Left lung (tissue), 10 donors: ENCODE measurements around the gene SIRT3. TPM values are rescaled to one million over a fixed set of nuclear protein-coding genes. Genes with fewer than 3 reads are reported as not detected.

Source experiments
- ATAC-seq: fragments of 200-7000 bp; cut with Tn5 transposase; one replicate; pipeline ENCODE4 v1.9.1; 2020; ENCODE audit warnings: moderate library complexity
- DNase-seq, 4 donors: peaks; one replicate each; pipeline ENCODE4 v3.0.0-alpha.2; 2013 to 2020
- H3K27ac ChIP-seq, 2 donors: fragments of 200-600 bp; sonication (generic) in 1 of 2; one replicate each; pipeline versions ENCODE4 v1.5.0 to v1.8.0; 2020 to 2021
- H3K27me3 ChIP-seq, 2 donors: fragments of 200-600 bp; sonication (generic) in 1 of 2; one replicate each; pipeline versions ENCODE4 v1.5.0 to v1.8.0; 2020 to 2021
- H3K36me3 ChIP-seq, 2 donors: fragments of 200-600 bp; sonication (generic) in 1 of 2; one replicate each; pipeline versions ENCODE4 v1.5.0 to v1.8.0; 2020 to 2021
- H3K4me1 ChIP-seq, 2 donors: fragments of 200-600 bp; one replicate each; pipeline ENCODE4 v1.8.0; 2021
- H3K4me3 ChIP-seq, 2 donors: fragments of 200-600 bp; sonication (generic) in 1 of 2; one replicate each; pipeline versions ENCODE4 v1.5.0 to v1.8.0; 2020 to 2021; ENCODE audit warnings: mild to moderate bottlenecking in 1 of 2
- H3K9me3 ChIP-seq, 2 donors: fragments of 200-600 bp; sonication (generic) in 1 of 2; one replicate each; pipeline versions ENCODE4 v1.5.0 to v1.8.0; 2020 to 2021
- intact Hi-C, 2 donors: fragments of 100-400 bp; cut with DNase I; formaldehyde crosslinking; loops; one replicate each; pipeline versions ENCODE4 v1.11.2 to v1.14.2; 2022
- polyA plus RNA-seq, 6 donors: library from polyadenylated mRNA; unstranded; fragments of 120-200 nt; gene quantifications; one replicate each; pipeline ENCODE4 v1.2.1, GENCODE V29; 2013; ENCODE audit not compliant: insufficient read length in 6 of 6
- total RNA-seq, 2 donors: library from RNA; stranded (reverse); fragmentation: NEBNext Ultra II Directional; extraction: Animal tissue kit (Norgen Biotek cat#: 25700); gene quantifications; one replicate each; pipeline ENCODE4 v1.2.1, GENCODE V29; 2021
- TF ChIP-seq, protein P1 (sequence below), 2 donors: fragments of 200-600 bp; sonication (generic) in 1 of 2; IDR thresholded peaks; one replicate each; pipeline versions ENCODE4 v1.5.0 to v1.8.0; 2021; ENCODE audit warnings: antibody characterized with exemption in 2 of 2
- donor health status: DM: no; HTN: yes; CAD: no.
- donor health status: DM: no; HTN: no; CAD: no.

The SIRT3 gene
- total and polyA plus RNA-seq, 8 donors: 13.5 to 36.6 (median 29.8) TPM

- H3K9me3 ChIP-seq: no peaks in the 10 kb centered on the region
- no peak overlapping the region for H3K4me3 ChIP-seq
- H3K4me1 ChIP-seq: peaks cover 10 to 17% of the 10 kb centered on the region in 2 donors
- intact Hi-C loops: no loop called here
- no peak overlapping the region for H3K27ac ChIP-seq
- DNase-seq: no peak
- H3K36me3 ChIP-seq: no peaks in the 10 kb centered on the region
- no peaks in the 10 kb centered on the region for H3K27me3 ChIP-seq
- ATAC-seq: no peak
- TF ChIP-seq, protein P1, sequence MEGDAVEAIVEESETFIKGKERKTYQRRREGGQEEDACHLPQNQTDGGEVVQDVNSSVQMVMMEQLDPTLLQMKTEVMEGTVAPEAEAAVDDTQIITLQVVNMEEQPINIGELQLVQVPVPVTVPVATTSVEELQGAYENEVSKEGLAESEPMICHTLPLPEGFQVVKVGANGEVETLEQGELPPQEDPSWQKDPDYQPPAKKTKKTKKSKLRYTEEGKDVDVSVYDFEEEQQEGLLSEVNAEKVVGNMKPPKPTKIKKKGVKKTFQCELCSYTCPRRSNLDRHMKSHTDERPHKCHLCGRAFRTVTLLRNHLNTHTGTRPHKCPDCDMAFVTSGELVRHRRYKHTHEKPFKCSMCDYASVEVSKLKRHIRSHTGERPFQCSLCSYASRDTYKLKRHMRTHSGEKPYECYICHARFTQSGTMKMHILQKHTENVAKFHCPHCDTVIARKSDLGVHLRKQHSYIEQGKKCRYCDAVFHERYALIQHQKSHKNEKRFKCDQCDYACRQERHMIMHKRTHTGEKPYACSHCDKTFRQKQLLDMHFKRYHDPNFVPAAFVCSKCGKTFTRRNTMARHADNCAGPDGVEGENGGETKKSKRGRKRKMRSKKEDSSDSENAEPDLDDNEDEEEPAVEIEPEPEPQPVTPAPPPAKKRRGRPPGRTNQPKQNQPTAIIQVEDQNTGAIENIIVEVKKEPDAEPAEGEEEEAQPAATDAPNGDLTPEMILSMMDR (IDR thresholded peaks at IDR 0.05): no peak
Observed at GRCh38 chr11:232783-233565, 3.2 kb downstream of the SIRT3 start.

DNA sequence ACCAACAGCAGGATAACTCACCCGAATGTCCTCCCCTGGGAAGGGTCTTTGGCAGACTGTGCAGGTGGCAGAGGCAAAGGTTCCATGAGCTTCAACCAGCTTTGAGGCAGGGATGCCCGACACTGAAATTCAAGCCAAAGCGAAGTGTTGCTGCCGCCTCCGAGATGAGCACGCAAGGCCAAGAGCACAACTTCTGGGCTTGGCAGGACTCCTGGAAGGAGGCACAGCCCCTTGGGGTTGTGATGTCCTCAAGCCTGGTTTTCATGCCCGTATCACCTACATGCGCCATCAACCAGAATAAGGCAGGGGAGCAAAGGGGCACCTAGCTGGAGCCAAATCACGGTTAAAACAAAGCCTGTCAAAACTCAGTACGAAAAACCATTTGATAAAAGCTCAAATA is 5.7 kb downstream of the SIRT3 start:
- no peak overlapping the region for H3K27ac ChIP-seq
- H3K27me3 ChIP-seq: no peaks in the 10 kb centered on the region
- TF ChIP-seq, protein P1 (IDR thresholded peaks at IDR 0.05): no peak
- no peak for ATAC-seq
- H3K9me3 ChIP-seq: no peaks in the 10 kb centered on the region
- intact Hi-C loops: no loop called here
- DNase-seq: no peak
- no peak overlapping the region for H3K4me3 ChIP-seq
- H3K36me3 ChIP-seq: no peaks in the 10 kb centered on the region
- peaks cover 2 to 7% of the 10 kb centered on the region in 2 donors for H3K4me1 ChIP-seq

- TF ChIP-seq, protein P1 (IDR thresholded peaks at IDR 0.05): no peak
Observed at GRCh38 chr11:227824-228379, 8.2 kb downstream of the SIRT3 start.

DNA sequence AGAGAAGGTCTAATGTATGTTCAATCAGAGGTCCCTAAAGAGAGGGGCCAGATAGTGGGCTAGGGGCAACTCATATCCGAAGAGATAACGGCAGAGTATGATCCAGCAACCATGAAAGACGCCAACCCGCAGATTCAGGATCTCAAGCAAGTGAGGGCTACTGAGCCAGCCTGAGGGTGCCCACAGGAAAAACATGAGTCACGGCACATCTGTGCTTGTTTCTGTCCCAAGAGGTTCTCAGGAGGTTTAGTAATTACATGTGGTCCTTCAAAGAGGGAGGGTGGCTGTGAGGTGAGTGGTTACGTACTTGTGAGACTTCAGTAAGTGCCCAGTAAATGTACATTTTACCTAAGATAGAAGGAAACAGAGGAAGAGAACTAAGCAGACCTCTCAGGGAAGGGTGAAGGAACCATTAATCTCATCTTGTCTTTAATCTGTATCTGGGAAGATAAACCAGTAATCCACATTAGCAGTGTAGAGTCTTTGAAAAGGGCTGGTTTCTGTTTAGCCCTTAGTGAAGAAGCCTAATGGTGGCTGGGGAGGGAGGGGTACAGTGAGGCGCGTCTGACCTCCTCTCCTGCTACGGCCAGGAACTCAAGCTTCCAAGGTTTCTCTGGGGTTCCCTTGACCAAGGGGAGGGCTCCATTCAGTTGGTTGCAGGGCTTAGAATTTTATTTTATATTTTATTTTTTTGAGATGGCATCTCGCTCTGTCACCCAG is 10.2 kb downstream of the SIRT3 start:
- Histone ChIP-seq H3K4me3 (no peak overlapping the region), H3K36me3 (no peaks in the 10 kb centered on the region), H3K4me1 (no peaks in the 10 kb centered on the region), H3K9me3 (no peaks in the 10 kb centered on the region), H3K27me3 (no peaks in the 10 kb centered on the region), H3K27ac (peak overlapping the region; percentile 57)
- ATAC-seq (peak; percentile 98), DNase-seq (no peak)
- TF ChIP-seq, protein P1 (IDR thresholded peaks at IDR 0.05): no peak
- intact Hi-C loops: no loop called here

More at GRCh38 chr11:227824-228379, 8.2 kb downstream of the SIRT3 start:
- ATAC-seq: no peak
- intact Hi-C loops: no loop called here
- H3K27ac ChIP-seq: no peak overlapping the region
- no peaks in the 10 kb centered on the region for H3K9me3 ChIP-seq
- no peak for DNase-seq
- H3K4me1 ChIP-seq: no peaks in the 10 kb centered on the region
- no peak overlapping the region for H3K4me3 ChIP-seq
- H3K27me3 ChIP-seq: no peaks in the 10 kb centered on the region
- H3K36me3 ChIP-seq: no peaks in the 10 kb centered on the region

DNA sequence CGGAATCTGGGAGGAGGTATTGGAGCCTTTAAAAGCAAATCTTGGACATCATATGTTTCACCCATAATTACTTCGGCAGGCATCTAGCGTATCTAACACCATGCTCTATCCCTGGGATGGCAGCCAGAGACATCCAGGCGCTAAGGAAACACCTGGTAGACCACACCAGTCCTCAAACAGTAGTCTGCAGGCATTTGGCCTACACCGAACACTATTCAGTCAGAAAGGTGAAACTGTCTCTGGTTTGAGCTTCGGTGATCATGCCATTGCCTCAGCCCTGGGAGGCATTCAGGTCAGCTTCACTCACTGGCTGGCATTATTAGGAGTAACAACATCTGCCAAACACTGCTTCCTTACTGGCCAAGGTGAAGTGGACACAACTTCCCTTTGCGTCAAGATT is 11.7 kb downstream of the SIRT3 start:
- TF ChIP-seq, protein P1 (IDR thresholded peaks at IDR 0.05): no peak
- no peak for DNase-seq
- H3K9me3 ChIP-seq: no peaks in the 10 kb centered on the region
- no peaks in the 10 kb centered on the region for H3K4me1 ChIP-seq
- H3K36me3 ChIP-seq: no peaks in the 10 kb centered on the region
- H3K27ac ChIP-seq: no peak overlapping the region
- no peak for ATAC-seq
- no peak overlapping the region for H3K4me3 ChIP-seq
- intact Hi-C loops: no loop called here
- no peaks in the 10 kb centered on the region for H3K27me3 ChIP-seq
